Measurements from ENCODE around the gene GLT1D1.
"Not testable (repeated sequence)": the region's sequence is repeated elsewhere in the genome, so short reads cannot be mapped to it uniquely, and the experiment has no call there.

The GLT1D1 gene

GRCh38 chr12:128852885-128853599 is at the start of gene GLT1D1:
Gene GLT1D1, plus strand, starts transcription at chr12:128853478. Its CDS starts 104 bp downstream, at chr12:128853582.
- peak in 1 of 14 donors; percentile 3 for DNase-seq

GRCh38 chr12:128803788-128804187 is 49.5 kb upstream of the GLT1D1 start:
- no peak for DNase-seq

GRCh38 chr12:128804762-128805161 is 48.5 kb upstream of the GLT1D1 start:
- DNase-seq = no peak

GRCh38 chr12:128805406-128805805 is 47.9 kb upstream of the GLT1D1 start:
- DNase-seq = not testable (repeated sequence)

- no peak for DNase-seq
These were observed 46.7 kb upstream of the GLT1D1 start for GRCh38 chr12:128806573-128806972.

- peak in 8 of 14 donors; percentile 19 to 65 (median 48) for DNase-seq
These were observed 46.0 kb upstream of the GLT1D1 start for GRCh38 chr12:128807161-128807724.

- no peak for DNase-seq
These were observed 44.6 kb upstream of the GLT1D1 start for GRCh38 chr12:128808651-128809050.

GRCh38 chr12:128810182-128811127 is 42.8 kb upstream of the GLT1D1 start:
- peak in 7 of 14 donors; percentile 36 to 76 (median 61) for DNase-seq

- DNase-seq = no peak
These were observed 41.5 kb upstream of the GLT1D1 start for GRCh38 chr12:128811806-128812205.

GRCh38 chr12:128813392-128813791 is 39.9 kb upstream of the GLT1D1 start:
- no peak for DNase-seq

GRCh38 chr12:128813883-128814282 is 39.4 kb upstream of the GLT1D1 start:
- no peak for DNase-seq

GRCh38 chr12:128814411-128815261 is 38.6 kb upstream of the GLT1D1 start:
- DNase-seq = no peak

GRCh38 chr12:128815779-128816642 is 37.3 kb upstream of the GLT1D1 start:
- DNase-seq = no peak

GRCh38 chr12:128816643-128816920 is 36.7 kb upstream of the GLT1D1 start:
- DNase-seq = no peak

- peak in 8 of 14 donors; percentile 28 to 78 (median 51) for DNase-seq
These were observed 35.9 kb upstream of the GLT1D1 start for GRCh38 chr12:128817111-128818015.

- DNase-seq = peak in 1 of 14 donors; percentile 68
These were observed 34.9 kb upstream of the GLT1D1 start for GRCh38 chr12:128818065-128819022.

GRCh38 chr12:128819293-128820144 is 33.8 kb upstream of the GLT1D1 start:
- no peak for DNase-seq

GRCh38 chr12:128820253-128820652 is 33.0 kb upstream of the GLT1D1 start:
- DNase-seq = no peak

Measured in C1 segment of cervical spinal cord (tissue), 14 donors.